GM12892 (cell line): ENCODE data around the gene CCDC32.

Experiments used
- POLR2A ChIP-seq: IDR thresholded peaks from 2 replicates; pipeline ENCODE4 v1.6.1; 2011; ENCODE audit warnings: low read depth, low read length, control low read depth
- POLR2AphosphoS5 ChIP-seq: IDR thresholded peaks from 2 replicates; pipeline ENCODE4 v1.6.1; 2011; ENCODE audit warnings: low read depth, low read length, control low read depth
- TAF1 ChIP-seq: IDR thresholded peaks from 2 replicates; pipeline ENCODE4 v1.6.1; 2011; ENCODE audit warnings: low read depth, mild to moderate bottlenecking, control low read depth, low read length, borderline replicate concordance

GRCh38 chr15:40595219-40595618 is 30.4 kb upstream of the CCDC32 start:
- TF ChIP-seq TAF1 (no peak), POLR2AphosphoS5 (no peak), POLR2A (no peak)
